K562 (cell line): Measurements from ENCODE around the gene CXCR6. TPM values are rescaled to one million over a fixed set of nuclear protein-coding genes. Genes with fewer than 3 reads are reported as not detected.

Experiments used
- ATAC-seq: fragments of 200-7000 bp; cut with Tn5 transposase; 3 replicates; pipeline ENCODE4 v1.9.1; 2020; ENCODE audit warnings: moderate library complexity
- BruUV-seq: library from RNA; stranded (reverse); fragments of 400-500 nt; replicated peaks from 2 replicates; lab custom pipeline; 2021; lab: Mats Ljungman, UMichigan
- CTCF ChIA-PET: fragments of 300-600 bp; formaldehyde crosslinking; extraction: SDS; loops from one replicate; lab custom pipeline; 2021; ENCODE audit warnings: low intra/inter-chr PET ratio; lab: Yijun Ruan, JAX
- POLR2A ChIA-PET: fragments of 300-600, 350-650 bp; sonication (Branson Sonifier 250); formaldehyde crosslinking; extraction: SDS; loops from one replicate; lab custom pipeline; 2021; ENCODE audit warnings: antibody characterized with exemption, inconsistent platforms; lab: Yijun Ruan, JAX
- DNase-seq, 4 experiments: peaks; one replicate each; pipeline versions ENCODE4 v3.0.0 to v3.0.0-alpha.2; 2011 to 2018; ENCODE audit warnings: low spot score in 3 of 4, mixed read lengths in 3 of 4; ENCODE audit errors: extremely low read depth in 1 of 4
- FAIRE-seq: peaks from 2 replicates; lab custom pipeline; 2011; peaks lifted over from hg19 to GRCh38; lab: Jason Lieb, UNC
- H2AFZ ChIP-seq: 2 replicates; pipeline ENCODE4 v1.6.0; 2011; ENCODE audit warnings: low read depth, low read length, control low read depth, inconsistent platforms
- H3K27ac ChIP-seq: fragments of 200-600 bp; 3 replicates; pipeline ENCODE4 v1.8.0; 2011; ENCODE audit warnings: low read depth, mild to moderate bottlenecking, control low read depth, inconsistent platforms, low read length, moderate library complexity, mixed read lengths; ENCODE audit errors: extremely low read depth
- H3K27me3 ChIP-seq, 2 experiments: fragments of 300-600 bp in 1 of 2; 2 replicates in 1 of 2; 3 replicates in 1 of 2; pipeline versions ENCODE4 v1.6.0 to v1.8.0; 2011; ENCODE audit warnings: inconsistent platforms in 2 of 2, low read length in 2 of 2, mild to moderate bottlenecking in 1 of 2, mixed read lengths in 1 of 2, moderate library complexity in 1 of 2; ENCODE audit not compliant: control insufficient read depth in 2 of 2, insufficient read depth in 2 of 2
- H3K36me3 ChIP-seq: fragments of 300-600 bp; 3 replicates; pipeline ENCODE4 v1.8.0; 2011; ENCODE audit warnings: mild to moderate bottlenecking, low read length, inconsistent platforms; ENCODE audit not compliant: control insufficient read depth, insufficient read depth
- H3K4me1 ChIP-seq, 2 experiments: fragments of 200-600 bp in 1 of 2; replicated peaks in 1 of 2; 2 replicates in 1 of 2; 3 replicates in 1 of 2; pipeline versions ENCODE4 v1.5.1 to v1.8.0; 2011; ENCODE audit warnings: inconsistent platforms in 2 of 2, low read length in 2 of 2, mild to moderate bottlenecking in 1 of 2, mixed read lengths in 1 of 2, moderate library complexity in 1 of 2; ENCODE audit not compliant: control insufficient read depth in 2 of 2, insufficient read depth in 2 of 2
- H3K4me2 ChIP-seq: 2 replicates; pipeline ENCODE4 v1.6.1; 2011; ENCODE audit warnings: low read length, control low read depth, inconsistent platforms, mixed read lengths; ENCODE audit not compliant: insufficient read depth
- H3K4me3 ChIP-seq: fragments of 200-600 bp; sonication (generic), shearing (Covaris generic); 2 replicates; pipeline ENCODE4 v1.5.1; 2016; ENCODE audit warnings: control low read depth, inconsistent platforms
- H3K79me2 ChIP-seq: fragments of 200-600 bp; 3 replicates; pipeline ENCODE4 v1.8.0; 2011; ENCODE audit warnings: low read length, inconsistent platforms; ENCODE audit not compliant: control insufficient read depth, insufficient read depth
- H3K9ac ChIP-seq, 2 experiments: 2 replicates each; pipeline versions ENCODE4 v1.6.0 to v1.6.1; 2011; ENCODE audit warnings: low read depth in 2 of 2, low read length in 2 of 2, control low read depth in 1 of 2, inconsistent platforms in 1 of 2, mild to moderate bottlenecking in 1 of 2, mixed read lengths in 1 of 2; ENCODE audit not compliant: insufficient read depth in 1 of 2
- H3K9me1 ChIP-seq: one replicate; pipeline ENCODE4 v1.6.0; 2011; ENCODE audit warnings: inconsistent platforms, mild to moderate bottlenecking, low read length, moderate library complexity; ENCODE audit not compliant: control insufficient read depth, insufficient read depth
- H3K9me3 ChIP-seq: replicated peaks from 2 replicates; pipeline ENCODE4 v1.5.1; 2011; ENCODE audit warnings: low read depth, low read length, inconsistent platforms; ENCODE audit not compliant: control insufficient read depth, insufficient read depth
- H4K20me1 ChIP-seq: replicated peaks from 2 replicates; pipeline ENCODE4 v1.6.1; 2011; ENCODE audit warnings: low read length, inconsistent platforms, mixed read lengths; ENCODE audit not compliant: control insufficient read depth, insufficient read depth
- BRF1 ChIP-seq: IDR thresholded peaks from 3 replicates; pipeline ENCODE4 v1.6.1; 2011; ENCODE audit warnings: borderline replicate concordance, mild to moderate bottlenecking; ENCODE audit not compliant: insufficient read length; ENCODE audit errors: extremely low read depth
- CAMTA2 ChIP-seq: fragments of 250-450 bp; sonication (Bioruptor Pico); conservative IDR thresholded peaks from 2 replicates; pipeline ENCODE4 v1.5.1; 2022
- CBX1 ChIP-seq: sonication (generic); IDR thresholded peaks from 2 replicates; pipeline ENCODE4 v1.6.1; 2016; ENCODE audit warnings: antibody characterized with exemption, low read depth, mild to moderate bottlenecking
- CCAR2 ChIP-seq: fragments of 200-400 bp; formaldehyde crosslinking; IDR thresholded peaks from 2 replicates; pipeline ENCODE4 v1.6.1; 2017; ENCODE audit warnings: mild to moderate bottlenecking, low read depth, low read length
- DIDO1 ChIP-seq: fragments of 450-650 bp; IDR thresholded peaks from 2 replicates; pipeline ENCODE4 v1.6.1; 2016; ENCODE audit warnings: low read depth, missing biosample characterization, missing genetic modification characterization
- ESRRA ChIP-seq: fragments of 450-650 bp; IDR thresholded peaks from 2 replicates; pipeline ENCODE4 v1.6.1; 2014; ENCODE audit warnings: low read depth, mild to moderate bottlenecking, moderate library complexity, borderline replicate concordance
- HLTF ChIP-seq: fragments of 450-650 bp; IDR thresholded peaks from 2 replicates; pipeline ENCODE4 v1.6.1; 2016
- LEF1 ChIP-seq: fragments of 450-650 bp; IDR thresholded peaks from 2 replicates; pipeline ENCODE4 v1.6.1; 2016; ENCODE audit warnings: mild to moderate bottlenecking
- MBD2 ChIP-seq: sonication (generic); IDR thresholded peaks from 2 replicates; pipeline ENCODE4 v1.6.1; 2016; ENCODE audit warnings: low read depth, borderline replicate concordance
- MTA1 ChIP-seq: fragments of 450-650 bp; IDR thresholded peaks from 2 replicates; pipeline ENCODE4 v1.6.1; 2017; ENCODE audit warnings: borderline replicate concordance
- NFE2L1 ChIP-seq: fragments of 450-650 bp; IDR thresholded peaks from 2 replicates; pipeline ENCODE4 v1.6.1; 2016; ENCODE audit warnings: missing genetic modification characterization, low read depth, mild to moderate bottlenecking, missing compliant biosample characterization, moderate library complexity, borderline replicate concordance
- NR0B1 ChIP-seq: fragments of 450-650 bp; IDR thresholded peaks from one replicate; pipeline ENCODE4 v1.6.1; 2018; ENCODE audit warnings: mild to moderate bottlenecking, moderate library complexity; ENCODE audit not compliant: partially characterized antibody
- NR1H2 ChIP-seq: sonication (generic); formaldehyde crosslinking; IDR thresholded peaks from 2 replicates; pipeline ENCODE4 v1.4.0; 2020; ENCODE audit warnings: mild to moderate bottlenecking, missing genetic modification reagents
- RAD21 ChIP-seq, 2 experiments: fragments of 250-450 bp in 1 of 2; fragments of 450-650 bp in 1 of 2; sonication (Bioruptor Pico) in 1 of 2; formaldehyde crosslinking in 1 of 2; IDR thresholded peaks in 1 of 2; conservative IDR thresholded peaks in 1 of 2; 2 replicates each; pipeline versions ENCODE4 v1.4.0 to v1.8.0; 2020 to 2022; ENCODE audit warnings: mild to moderate bottlenecking in 2 of 2, moderate library complexity in 1 of 2
- SMC3 ChIP-seq: conservative IDR thresholded peaks from 2 replicates; pipeline ENCODE4 v1.6.1; 2011; ENCODE audit warnings: low read depth, low read length, improper control_type of control experiment; ENCODE audit not compliant: insufficient read depth
- ZNF444 ChIP-seq: fragments of 250-450 bp; sonication (Bioruptor Pico); IDR thresholded peaks from 2 replicates; pipeline ENCODE4 v1.4.0; 2020; ENCODE audit warnings: mild to moderate bottlenecking, moderate library complexity
- ZNF696 ChIP-seq: fragments of 250-450 bp; sonication (Bioruptor Pico); conservative IDR thresholded peaks from 2 replicates; pipeline ENCODE4 v1.4.0; 2020; ENCODE audit warnings: mild to moderate bottlenecking, moderate library complexity
- ZNF707 ChIP-seq: fragments of 250-450 bp; sonication (Bioruptor Pico); conservative IDR thresholded peaks from 2 replicates; pipeline ENCODE4 v1.8.0; 2022; ENCODE audit warnings: inconsistent platforms, mild to moderate bottlenecking, moderate library complexity
- ZNF766 ChIP-seq: fragments of 200-800 bp; sonication (Bioruptor generic); conservative IDR thresholded peaks from 2 replicates; pipeline ENCODE4 v1.6.1; 2016; ENCODE audit warnings: missing genetic modification characterization, missing compliant biosample characterization
- WGBS: fragments of 100-300 bp; shearing (Covaris generic); methylation state at CpG from one replicate; pipeline ENCODE4 v1.1.6; 2016; ENCODE audit warnings: low coverage, mixed read lengths; ENCODE audit not compliant: insufficient coverage; ENCODE audit errors: missing lambda C conversion rate; 5-methylcytosine and 5-hydroxymethylcytosine counted together
- in situ Hi-C: fragments of 300-500 bp; cut with MboI; formaldehyde crosslinking; loops from 4 replicates; pipeline ENCODE4 v1.15.0; 2018; ENCODE audit warnings: inconsistent platforms, mixed read lengths
- intact Hi-C: fragments of 100-400 bp; cut with micrococcal nuclease; formaldehyde crosslinking; loops from 2 replicates; pipeline ENCODE4 v1.14.2; 2022
- polyA plus RNA-seq, 8 experiments: library from polyadenylated mRNA; depleted of rRNA in 4 of 8; stranded (reverse) in 5 of 8; unstranded in 3 of 8; fragments of >200 nt; fragmentation: Nextera tagmentation in 2 of 8; fragmentation: Illumina TruSeq in 1 of 8; extraction: Ambion mirVana in 2 of 8; extraction: Trizol in 1 of 8; gene quantifications; 2 replicates each; pipeline versions ENCODE4 v1.2.1 to v1.2.3, GENCODE V29; 2011 to 2014; ENCODE audit warnings: inconsistent platforms in 1 of 8, missing spikeins in 1 of 8
- total RNA-seq, 7 experiments: library from RNA; depleted of rRNA in 6 of 7; stranded (reverse); fragments of >200 nt in 6 of 7; fragmentation: Illumina TruSeq in 2 of 7; extraction: Trizol in 2 of 7; gene quantifications; 2 replicates each; pipeline versions ENCODE4 v1.2.1 to v1.2.3, GENCODE V29; 2011 to 2021; ENCODE audit warnings: low replicate concordance in 1 of 7
- TF ChIP-seq, protein P1 (sequence below): fragments of 450-650 bp; IDR thresholded peaks from 2 replicates; pipeline ENCODE4 v1.6.1; 2016; ENCODE audit warnings: missing biosample characterization, missing genetic modification characterization

Gene CXCR6
- total and polyA plus RNA-seq, 9 of the 15 experiments (the other 6 are each of a cell fraction or from before 2014, with no cell fraction given) = 0.28 TPM; not detected in 8

GRCh38 chr3:45937206-45938042 is 5.8 kb upstream of the CXCR6 start (continued):
- TF ChIP-seq NR0B1 (no peak), ZNF444 (no peak), LEF1 (no peak), ZNF696 (CRISPR knock-in tag) (no peak), NFE2L1 (no peak), HLTF (no peak), ESRRA (no peak)

DNA sequence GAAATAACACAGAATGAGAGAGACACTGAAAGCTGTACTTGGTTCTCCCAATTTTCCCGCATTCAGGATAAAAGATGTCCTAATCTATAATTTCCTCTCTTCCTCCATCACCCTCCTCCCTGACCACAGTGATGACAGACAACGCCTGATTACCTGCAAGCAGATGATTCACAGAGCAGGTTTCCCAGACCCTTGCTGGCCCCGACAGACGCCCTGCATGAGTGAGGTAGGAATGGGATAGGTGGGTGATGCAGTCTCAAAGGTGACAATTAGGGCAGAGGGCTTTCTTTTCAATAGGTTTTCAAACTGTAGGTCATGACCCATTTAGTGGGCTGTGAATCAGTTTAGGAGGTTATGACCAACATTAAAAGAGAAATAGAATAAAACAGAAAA is 5.2 kb upstream of the CXCR6 start:
- WGBS = 85% methylated on average over 4 of the region's 4 CpGs
- Histone ChIP-seq H3K79me2 (no peaks in the 10 kb centered on the region), H2AFZ (no peak overlapping the region), H3K36me3 (peaks cover 59% of the 10 kb centered on the region), H3K9me3 (no peaks in the 10 kb centered on the region), H4K20me1 (no peaks in the 10 kb centered on the region), H3K27me3 (no peaks in the 10 kb centered on the region), H3K4me3 (no peak overlapping the region), H3K4me2 (no peak overlapping the region), H3K27ac (no peak overlapping the region), H3K4me1 (peaks cover 4 to 6% of the 10 kb centered on the region in 2 experiments; a peak in 1 of 5 replicates), H3K9ac (no peak overlapping the region), H3K9me1 (no peaks in the 10 kb centered on the region)
- POLR2A ChIA-PET = interaction anchor here (1.1 kb wide), 1 partner anchor 139 kb away, joined by 5 read pairs; no protein-coding TSS in a partner anchor
- intact Hi-C loops = loop anchor here (1.0 to 10.0 kb wide), 2 partner anchors 141 to 903 kb away; no protein-coding TSS in a partner anchor
- FAIRE-seq = no peak
- in situ Hi-C loops = no loop called here
- no peak for DNase-seq
- no peak for ATAC-seq
- no TSS peak for BruUV-seq
- CTCF ChIA-PET = interaction anchor here (0.6 to 7.6 kb wide), 3 partner anchors 141 to 900 kb away, joined by 3 to 123 read pairs (median 4); no protein-coding TSS in a partner anchor
- TF ChIP-seq RAD21 (CRISPR knock-in tag; conservative IDR thresholded peaks at IDR 0.05 in 1 of 2, IDR thresholded peaks at IDR 0.05 in 1 of 2) (no peak), NR1H2 (no peak), BRF1 (no peak), ZNF766 (no peak), CAMTA2 (CRISPR knock-in tag) (no peak), DIDO1 (tag) (no peak), MTA1 (no peak), CCAR2 (no peak), MBD2 (no peak), SMC3 (no peak), ZNF707 (CRISPR knock-in tag) (no peak), CBX1 (no peak)
- TF ChIP-seq, protein P1, sequence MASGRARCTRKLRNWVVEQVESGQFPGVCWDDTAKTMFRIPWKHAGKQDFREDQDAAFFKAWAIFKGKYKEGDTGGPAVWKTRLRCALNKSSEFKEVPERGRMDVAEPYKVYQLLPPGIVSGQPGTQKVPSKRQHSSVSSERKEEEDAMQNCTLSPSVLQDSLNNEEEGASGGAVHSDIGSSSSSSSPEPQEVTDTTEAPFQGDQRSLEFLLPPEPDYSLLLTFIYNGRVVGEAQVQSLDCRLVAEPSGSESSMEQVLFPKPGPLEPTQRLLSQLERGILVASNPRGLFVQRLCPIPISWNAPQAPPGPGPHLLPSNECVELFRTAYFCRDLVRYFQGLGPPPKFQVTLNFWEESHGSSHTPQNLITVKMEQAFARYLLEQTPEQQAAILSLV (tag) = no peak
